Right lung (tissue), 5 donors: ENCODE data around the gene CACNA1D. TPM values are rescaled to one million over a fixed set of nuclear protein-coding genes. Genes with fewer than 3 reads are reported as not detected.

Experiments used
- DNase-seq, 2 donors: peaks; one replicate each; pipeline ENCODE4 v3.0.0-alpha.2; 2013
- polyA plus RNA-seq, 5 donors: library from polyadenylated mRNA; unstranded; fragments of 120-200 nt; gene quantifications; one replicate each; pipeline versions ENCODE4 v1.2.1 to v1.2.3, GENCODE V29; 2013; ENCODE audit warnings: inconsistent platforms in 1 of 5, low replicate concordance in 1 of 5; ENCODE audit not compliant: insufficient read length in 5 of 5, insufficient read depth in 1 of 5

Gene CACNA1D
- polyA plus RNA-seq, 5 donors: 41.9 to 56.4 (median 53.0) TPM

- no peak for DNase-seq
Measured at GRCh38 chr3:53525765-53526703, 31.6 kb downstream of the CACNA1D start.

GRCh38 chr3:53526704-53527055 lies 32.3 kb downstream of the CACNA1D start:
- DNase-seq: no peak

GRCh38 chr3:53530205-53530604 lies 35.8 kb downstream of the CACNA1D start:
- no peak for DNase-seq

- DNase-seq: no peak
Measured at GRCh38 chr3:53531749-53532148, 37.3 kb downstream of the CACNA1D start.

GRCh38 chr3:53533472-53533871 lies 39.1 kb downstream of the CACNA1D start:
- no peak for DNase-seq

GRCh38 chr3:53534216-53534615 lies 39.8 kb downstream of the CACNA1D start:
- DNase-seq: no peak

GRCh38 chr3:53534676-53535400 lies 40.4 kb downstream of the CACNA1D start:
- no peak for DNase-seq

GRCh38 chr3:53536282-53536681 lies 41.9 kb downstream of the CACNA1D start:
- no peak for DNase-seq

GRCh38 chr3:53544357-53544756 lies 49.9 kb downstream of the CACNA1D start:
- DNase-seq: no peak

- no peak for DNase-seq
Measured at GRCh38 chr3:53545310-53545995, 51.0 kb downstream of the CACNA1D start.

- no peak for DNase-seq
Measured at GRCh38 chr3:53545996-53546359, 51.6 kb downstream of the CACNA1D start.

- DNase-seq: no peak
Measured at GRCh38 chr3:53547327-53547726, 52.9 kb downstream of the CACNA1D start.

- no peak for DNase-seq
Measured at GRCh38 chr3:53550005-53550620, 55.7 kb downstream of the CACNA1D start.

GRCh38 chr3:53551324-53551723 lies 56.9 kb downstream of the CACNA1D start:
- no peak for DNase-seq

- no peak for DNase-seq
Measured at GRCh38 chr3:53552730-53553129, 58.3 kb downstream of the CACNA1D start.

GRCh38 chr3:53553200-53553599 lies 58.8 kb downstream of the CACNA1D start:
- DNase-seq: no peak

GRCh38 chr3:53554559-53555067 lies 60.2 kb downstream of the CACNA1D start:
- no peak for DNase-seq

GRCh38 chr3:53555068-53555588 lies 60.7 kb downstream of the CACNA1D start:
- DNase-seq: no peak

GRCh38 chr3:53566461-53567145 lies 72.2 kb downstream of the CACNA1D start:
- peak; percentile 22 to 25 for DNase-seq

- DNase-seq: no peak
Measured at GRCh38 chr3:53570081-53570480, 75.7 kb downstream of the CACNA1D start.

- DNase-seq: no peak
Measured at GRCh38 chr3:53570709-53571108, 76.3 kb downstream of the CACNA1D start.
